HTR-8/SVneo (cell line): Measurements from ENCODE around the gene SYT1.

ENCODE experiments used
- DNase-seq: peaks from one replicate; pipeline ENCODE4 v3.0.0; 2011; ENCODE audit warnings: low spot score, mixed read lengths; ENCODE audit not compliant: insufficient read length
- FAIRE-seq: peaks from 2 replicates; lab custom pipeline; 2011; peaks lifted over from hg19 to GRCh38; lab: Jason Lieb, UNC

Gene SYT1

DNA sequence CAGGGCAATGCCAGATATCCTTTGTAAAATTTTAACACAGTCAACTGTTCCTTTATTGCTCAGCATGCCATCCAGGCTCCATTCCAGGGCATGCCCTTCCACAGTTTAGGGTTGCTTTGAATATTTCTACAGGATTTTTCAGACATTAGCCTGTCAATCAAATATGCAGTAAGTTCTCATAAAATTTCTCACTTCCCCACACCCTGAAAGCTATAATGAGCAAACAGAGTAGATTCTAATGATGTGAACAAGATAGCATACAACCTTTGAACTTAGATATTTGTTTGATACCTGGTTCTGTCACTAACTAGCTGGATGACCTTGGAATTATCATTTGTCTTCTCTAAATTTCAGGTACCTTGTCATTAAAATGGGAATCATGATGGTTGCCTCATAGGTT, 251.2 kb downstream of the SYT1 start:
- DNase-seq (no peak), FAIRE-seq (no peak)

DNA sequence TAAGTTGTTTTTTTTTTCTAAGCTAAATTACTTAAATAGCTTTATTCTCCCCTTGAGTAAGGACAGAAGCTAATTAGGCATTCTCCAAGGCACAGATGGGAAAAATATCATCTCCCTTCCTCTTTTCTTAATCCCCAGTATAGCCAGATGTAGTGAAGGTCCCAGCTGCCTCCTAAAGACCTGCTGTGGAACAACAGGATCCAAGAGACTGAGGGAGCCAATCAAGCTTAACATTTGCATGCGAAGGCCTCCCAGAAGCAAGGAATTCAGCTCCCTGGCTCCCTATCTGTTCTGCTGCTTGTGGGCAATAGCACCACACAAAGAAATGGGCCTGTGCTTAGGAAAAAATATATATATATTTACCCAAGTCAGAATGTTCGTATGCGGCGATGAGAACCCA, 255.2 kb downstream of the SYT1 start:
- FAIRE-seq (no peak), DNase-seq (no peak)

- DNase-seq (peak; percentile 3), FAIRE-seq (no peak)
Observed at GRCh38 chr12:79121486-79121885, 256.9 kb downstream of the SYT1 start.

DNA sequence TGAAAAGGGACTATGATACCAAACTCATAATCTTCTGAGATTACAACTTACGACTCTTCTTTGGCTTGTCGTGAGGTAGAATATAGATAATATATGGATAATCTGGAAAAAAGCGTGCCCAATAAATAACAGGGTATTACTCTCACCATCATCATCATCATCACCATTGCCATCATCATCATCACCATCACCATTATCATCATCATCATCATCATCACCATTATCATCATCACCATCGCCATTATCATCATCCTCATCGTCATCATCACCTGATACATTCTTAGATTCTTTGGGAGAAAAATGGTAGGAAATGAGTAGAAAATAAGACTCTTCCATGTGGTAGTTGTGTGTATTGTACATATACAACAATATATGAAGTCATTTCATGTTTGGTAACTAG, 259.8 kb downstream of the SYT1 start:
- FAIRE-seq (peak; percentile 36), DNase-seq (no peak)

DNA sequence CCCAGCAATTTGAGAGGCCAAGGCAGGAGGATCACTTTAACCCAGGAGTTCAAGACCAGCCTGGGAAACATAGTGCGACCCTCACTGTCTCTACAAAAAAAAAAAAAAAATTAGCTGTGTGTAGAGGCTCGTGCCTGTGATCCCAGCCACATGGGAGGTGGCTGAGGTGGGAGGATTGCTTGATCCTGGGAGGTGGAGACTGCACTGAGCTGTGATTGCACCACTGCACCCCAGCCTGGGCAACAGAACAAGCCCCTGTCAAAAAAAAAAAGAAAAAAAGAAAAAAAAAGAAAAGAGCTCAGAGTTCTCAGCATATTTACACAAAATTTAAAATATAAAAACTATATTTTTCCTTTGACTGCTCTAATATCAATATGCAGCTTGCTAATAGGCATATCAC, 260.8 kb downstream of the SYT1 start:
- FAIRE-seq (no peak), DNase-seq (no peak)

DNA sequence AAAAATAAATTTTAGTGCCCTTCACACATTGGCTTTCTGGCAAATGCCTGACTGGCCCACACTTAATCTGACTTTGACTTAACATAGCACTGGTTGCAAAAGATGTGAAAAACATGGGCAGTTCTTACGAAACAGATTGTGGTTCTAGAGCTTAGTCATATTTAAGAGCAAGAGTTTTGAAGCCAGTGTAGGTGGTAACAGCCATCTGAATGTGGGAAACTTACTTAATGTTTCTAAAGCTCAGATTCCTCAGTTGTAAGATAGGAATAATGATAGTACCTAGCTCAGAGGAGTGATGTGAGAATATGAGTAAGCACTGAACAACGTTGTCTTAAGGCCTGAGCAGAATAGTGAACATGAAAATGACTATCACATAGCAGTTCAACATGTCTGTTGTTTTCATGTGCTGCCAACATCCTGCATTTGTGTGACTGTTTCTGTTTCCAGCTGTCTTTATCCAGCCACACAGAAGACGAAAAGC, 262.7 kb downstream of the SYT1 start:
- FAIRE-seq (no peak), DNase-seq (no peak)

- FAIRE-seq: no peak
- DNase-seq: no peak
Observed at GRCh38 chr12:79128956-79129355, 264.4 kb downstream of the SYT1 start.

GRCh38 chr12:79138872-79139271, 274.3 kb downstream of the SYT1 start:
- DNase-seq (no peak), FAIRE-seq (no peak)

- FAIRE-seq (no peak), DNase-seq (no peak)
Observed at GRCh38 chr12:79140711-79141110, 276.1 kb downstream of the SYT1 start.

DNA sequence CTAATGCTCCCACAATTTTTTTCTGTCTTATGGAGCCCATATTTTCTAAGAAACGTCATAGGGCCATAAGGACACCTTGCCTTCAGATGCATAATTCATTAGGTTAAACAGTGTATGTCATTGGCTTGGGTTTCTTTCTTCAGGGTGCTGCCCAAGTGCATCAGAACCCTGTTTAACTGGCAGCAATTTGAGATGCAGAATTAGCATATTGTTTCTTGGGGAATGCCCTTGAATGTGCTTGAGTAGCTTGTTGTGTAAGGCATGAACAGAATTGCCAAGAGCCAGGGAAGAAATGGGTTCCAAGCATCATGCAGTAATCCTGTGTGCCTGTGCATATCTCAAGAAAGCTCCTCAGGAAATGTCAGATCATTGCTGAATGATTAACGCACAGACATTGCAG, 277.2 kb downstream of the SYT1 start:
- FAIRE-seq: no peak
- no peak for DNase-seq

DNA sequence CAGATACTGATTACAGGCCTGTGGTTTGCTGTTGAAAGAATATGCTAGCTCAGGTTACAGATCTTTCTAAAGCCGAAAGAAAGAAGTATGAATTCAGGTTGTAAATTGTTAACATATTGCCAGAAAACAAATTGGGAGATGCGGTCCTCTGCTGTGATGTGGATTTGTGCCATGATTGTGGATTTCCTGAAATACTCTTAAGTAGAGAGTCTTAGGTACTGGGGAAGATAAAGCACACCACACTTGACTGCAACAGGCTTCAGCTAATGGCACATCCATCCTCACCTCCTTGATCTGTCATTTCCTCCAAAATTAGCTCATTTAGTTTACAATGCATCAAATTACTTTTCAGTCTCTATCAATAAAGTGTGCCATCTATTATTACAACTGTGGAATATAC, 279.2 kb downstream of the SYT1 start:
- DNase-seq (no peak), FAIRE-seq (no peak)

DNA sequence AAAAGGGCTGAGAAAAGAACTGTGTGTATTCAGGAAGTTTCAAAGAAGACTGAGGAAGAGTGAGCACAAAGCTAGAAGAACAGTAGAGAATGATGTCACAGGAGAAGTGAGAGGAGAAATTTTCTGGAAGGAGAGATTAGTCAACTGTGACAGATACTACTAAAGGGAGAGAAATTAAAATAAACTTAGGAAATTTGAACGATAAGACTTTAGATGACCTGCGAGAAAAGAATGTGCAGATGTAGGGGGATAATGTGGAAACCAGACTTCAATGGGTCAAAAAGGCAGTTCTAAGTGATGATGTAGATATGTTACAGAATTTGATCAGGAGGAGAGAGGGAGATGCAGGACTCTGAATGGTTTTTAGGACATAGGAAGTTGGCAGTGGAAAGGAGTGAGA, 287.4 kb downstream of the SYT1 start:
- DNase-seq: no peak
- no peak for FAIRE-seq

DNA sequence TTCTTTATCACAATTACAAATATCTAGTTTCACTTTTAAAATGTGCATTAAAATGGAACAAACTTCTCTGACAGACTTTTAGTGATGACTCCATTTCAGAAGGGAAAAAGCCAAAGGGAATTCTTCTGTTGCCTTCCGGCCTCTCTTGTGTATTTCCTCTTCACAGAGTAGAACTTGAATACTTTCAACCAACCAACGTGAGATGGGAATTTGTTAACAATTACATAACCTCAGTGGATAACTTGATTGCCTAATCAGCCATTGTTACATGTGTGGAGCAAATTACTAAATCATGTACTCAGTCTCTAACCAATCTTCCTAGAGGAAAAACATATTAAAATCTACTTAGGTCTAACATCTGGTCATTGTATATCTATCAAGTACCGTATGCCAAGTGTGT, 291.1 kb downstream of the SYT1 start:
- FAIRE-seq (no peak), DNase-seq (no peak)

- FAIRE-seq (no peak), DNase-seq (no peak)
Observed at GRCh38 chr12:79156846-79157463, 292.4 kb downstream of the SYT1 start.

DNA sequence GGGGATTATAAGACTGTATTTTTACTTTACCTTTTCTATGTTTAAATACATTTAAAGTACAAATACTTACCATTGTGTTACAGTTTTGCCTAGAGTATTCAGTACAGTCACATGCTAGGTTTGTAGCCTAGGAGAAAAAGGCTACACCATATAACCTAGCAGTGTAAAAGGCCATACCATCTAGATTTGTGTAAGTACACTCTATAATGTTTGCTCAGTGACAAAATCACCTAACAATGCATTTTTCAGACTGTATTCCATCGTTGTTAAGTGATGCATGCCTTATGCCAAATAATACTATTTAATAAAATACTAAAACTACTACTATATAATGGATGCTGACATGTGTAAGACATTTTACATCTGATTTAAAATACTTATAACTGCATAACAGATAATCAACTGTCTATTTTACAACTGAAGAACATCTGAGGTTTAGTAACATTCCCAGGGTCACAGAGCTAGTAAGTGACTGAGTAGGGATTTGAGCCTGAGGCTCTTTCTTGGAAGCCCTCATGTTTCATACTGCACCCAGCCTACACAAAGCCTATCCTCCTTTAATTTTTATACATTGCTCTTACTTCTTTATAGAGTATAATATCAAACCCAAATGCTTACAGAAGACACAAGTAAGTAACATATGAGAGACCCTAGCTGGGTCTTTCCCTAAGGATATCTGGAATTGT, 296.8 kb downstream of the SYT1 start:
- DNase-seq (no peak), FAIRE-seq (no peak)

- no peak for DNase-seq
- FAIRE-seq: no peak
Observed at GRCh38 chr12:79162147-79162772, 297.7 kb downstream of the SYT1 start.

DNA sequence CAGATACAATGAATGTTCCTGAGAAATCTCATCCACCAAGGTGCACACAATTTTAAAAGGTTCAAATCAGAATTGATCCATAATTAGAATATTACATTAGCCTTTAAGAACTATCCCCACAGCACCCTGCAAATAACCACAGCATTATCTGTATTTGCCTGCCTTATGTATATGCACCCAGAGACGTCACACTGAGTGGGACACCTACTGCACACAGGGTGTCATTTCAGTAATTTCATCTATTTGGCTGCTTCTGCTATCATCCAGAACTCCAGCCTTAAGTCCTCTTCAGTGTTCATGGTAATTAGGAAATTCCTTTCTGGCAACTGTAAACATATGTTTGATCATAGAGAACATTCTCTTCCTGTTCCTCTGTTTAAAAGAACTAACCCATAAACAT, 298.4 kb downstream of the SYT1 start:
- DNase-seq (no peak), FAIRE-seq (no peak)

DNA sequence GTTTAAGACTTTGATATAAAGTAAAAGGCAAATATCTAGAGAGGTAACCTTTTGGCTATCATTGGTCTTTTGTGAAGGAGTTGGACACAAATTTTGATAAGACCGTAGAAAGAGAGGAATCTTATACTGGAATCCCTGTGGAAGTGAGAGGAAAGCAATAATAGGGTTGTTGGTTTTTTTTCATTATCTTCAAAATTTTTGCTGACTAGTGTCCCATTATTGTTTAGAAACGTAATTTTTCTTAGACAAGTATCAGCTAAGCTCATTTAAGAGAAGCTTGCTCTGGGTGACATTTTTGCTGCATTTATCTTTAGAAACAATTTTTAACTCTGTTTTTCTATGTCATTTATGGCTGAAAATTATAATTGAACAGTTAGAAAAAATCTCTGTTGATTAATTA, 300.3 kb downstream of the SYT1 start:
- DNase-seq (no peak), FAIRE-seq (no peak)

DNA sequence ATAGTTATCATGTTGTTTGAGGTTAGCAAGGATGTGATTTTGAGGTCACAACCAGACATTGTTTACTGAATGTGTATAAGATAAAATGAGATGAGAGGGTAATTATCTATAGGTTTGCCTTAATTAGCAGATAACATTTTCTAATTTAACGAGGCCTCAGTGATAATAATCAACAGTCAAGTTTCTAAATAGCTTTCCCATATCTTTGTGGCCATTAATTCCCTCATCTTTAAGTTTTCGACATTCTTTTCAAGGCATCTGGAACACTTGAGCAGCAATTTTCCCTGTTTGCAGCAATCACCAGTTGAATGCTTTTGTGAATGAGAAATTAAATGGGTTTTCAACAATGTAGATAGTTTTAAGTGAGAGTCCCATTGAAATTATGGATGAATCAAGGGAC, 304.1 kb downstream of the SYT1 start:
- no peak for DNase-seq
- no peak for FAIRE-seq

- FAIRE-seq (no peak), DNase-seq (no peak)
Observed at GRCh38 chr12:79174626-79175025, 310.1 kb downstream of the SYT1 start.

GRCh38 chr12:79183003-79183402, 318.4 kb downstream of the SYT1 start:
- no peak for DNase-seq
- FAIRE-seq: no peak

- FAIRE-seq: no peak
Observed at GRCh38 chr12:79183926-79184325, 319.4 kb downstream of the SYT1 start.

More at GRCh38 chr12:79183926-79184325, 319.4 kb downstream of the SYT1 start:
- no peak for DNase-seq
